Activated naive CD4-positive, alpha-beta T cell treated with Interleukin-2 at 50 U/mL for 16 hours (primary cell): ENCODE measurements around the gene SREBF1.

Source experiments
- DNase-seq: peaks from one replicate; pipeline ENCODE4 v3.0.0-alpha.2; 2020

The SREBF1 gene

DNA sequence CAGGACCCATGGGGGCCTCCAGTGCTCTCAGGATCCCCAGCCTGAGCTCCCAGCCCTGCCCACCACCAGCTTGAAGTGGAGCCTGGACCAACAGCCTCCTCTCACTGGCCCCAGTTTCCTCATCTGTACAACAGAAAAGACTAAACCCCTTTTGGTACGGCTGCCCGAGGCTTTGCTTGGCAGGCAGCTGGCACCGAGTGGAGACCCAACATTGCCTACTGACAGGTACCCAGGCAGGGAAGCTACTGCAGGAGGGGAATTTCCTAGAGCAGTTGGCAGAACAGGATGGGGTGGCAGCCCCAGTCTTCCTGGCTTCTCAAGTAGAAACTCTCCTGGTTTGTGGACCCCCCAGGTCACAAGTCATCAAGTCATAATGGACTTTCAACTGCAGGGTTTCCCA is 14.2 kb downstream of the SREBF1 start:
- DNase-seq, result no peak

DNA sequence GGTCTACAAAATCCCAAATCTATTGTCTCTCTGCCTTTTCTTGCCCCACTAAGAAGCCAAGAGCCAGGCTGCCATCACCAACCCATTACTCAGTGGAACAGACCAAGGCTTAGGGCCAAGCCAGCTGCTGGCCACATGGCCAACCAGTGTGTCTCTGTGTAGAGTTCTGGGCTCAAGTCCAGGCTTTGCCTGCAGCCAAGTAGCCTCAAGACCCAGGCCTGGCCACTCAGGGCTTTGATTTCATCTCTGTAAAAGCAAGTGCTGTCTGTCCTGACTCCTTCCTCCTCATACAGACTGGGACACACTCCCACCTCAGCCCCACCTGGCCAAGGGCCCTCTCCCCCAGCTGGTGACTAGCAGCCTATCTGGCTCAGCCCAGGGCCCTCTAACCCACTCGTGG is 14.6 kb downstream of the SREBF1 start:
- DNase-seq, result no peak

GRCh38 chr17:17820463-17821158 is 16.2 kb downstream of the SREBF1 start:
- no peak for DNase-seq

DNA sequence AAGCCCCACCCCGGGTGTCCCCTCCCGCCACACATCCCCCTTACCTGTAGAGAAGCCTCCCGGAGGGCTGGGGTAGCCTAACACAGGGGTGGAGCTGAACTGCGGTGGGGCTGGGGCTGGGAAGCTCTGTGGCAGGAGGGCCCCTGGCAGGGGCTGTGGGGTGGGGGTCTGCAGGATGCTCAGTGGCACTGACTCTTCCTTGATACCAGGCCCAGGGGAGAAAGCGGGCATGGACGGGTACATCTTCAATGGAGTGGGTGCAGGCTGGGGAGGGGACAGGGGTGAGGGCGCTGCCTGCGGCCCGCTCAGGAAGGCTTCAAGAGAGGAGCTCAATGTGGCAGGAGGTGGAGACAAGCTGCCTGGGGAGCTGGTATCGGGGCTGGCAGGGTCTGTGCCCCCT is 16.7 kb downstream of the SREBF1 start:
- no peak for DNase-seq

DNA sequence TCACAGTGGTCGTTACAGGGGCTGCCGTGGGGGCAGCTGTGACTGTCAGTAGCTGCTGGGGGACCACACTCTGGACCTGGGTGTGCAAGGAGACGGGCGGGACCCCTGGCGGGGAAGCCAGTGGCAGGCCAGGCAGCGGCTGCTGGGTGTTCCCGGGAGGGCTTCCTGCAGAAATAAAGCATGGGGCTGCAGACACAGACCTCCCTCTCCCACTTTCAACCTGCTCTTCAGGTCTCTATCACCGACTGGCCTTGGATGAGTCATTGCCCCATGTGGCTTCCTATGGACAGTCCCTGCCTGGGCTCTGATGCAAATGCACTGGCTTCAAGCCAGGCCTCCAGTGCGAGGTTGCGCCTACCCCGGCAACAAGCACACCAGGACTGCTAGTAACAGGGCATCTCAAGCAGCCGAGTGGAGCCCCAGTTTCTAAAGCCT is 17.2 kb downstream of the SREBF1 start:
- DNase-seq, result peak; percentile 75

- DNase-seq, result no peak
Measured at GRCh38 chr17:17819111-17819510, 17.7 kb downstream of the SREBF1 start.

DNA sequence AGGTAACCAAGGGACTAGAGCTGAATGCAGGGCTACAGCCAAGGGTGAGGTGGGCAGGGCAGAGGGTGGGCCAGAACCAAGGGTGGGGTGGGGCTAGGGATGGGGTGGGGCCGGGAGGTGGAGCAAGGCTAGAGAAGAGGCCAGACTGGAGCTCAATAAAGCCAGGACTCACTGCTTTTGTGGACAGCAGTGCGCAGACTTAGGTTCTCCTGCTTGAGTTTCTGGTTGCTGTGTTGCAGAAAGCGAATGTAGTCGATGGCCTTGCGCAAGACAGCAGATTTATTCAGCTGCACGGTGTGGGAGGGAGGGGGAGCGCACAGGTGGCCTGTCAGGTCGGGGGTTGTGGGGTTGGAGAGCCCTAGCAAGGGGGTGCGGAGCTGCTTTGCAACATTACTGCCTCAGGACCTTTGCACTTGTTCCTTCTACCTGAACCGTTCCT is 18.7 kb downstream of the SREBF1 start:
- no peak for DNase-seq

DNA sequence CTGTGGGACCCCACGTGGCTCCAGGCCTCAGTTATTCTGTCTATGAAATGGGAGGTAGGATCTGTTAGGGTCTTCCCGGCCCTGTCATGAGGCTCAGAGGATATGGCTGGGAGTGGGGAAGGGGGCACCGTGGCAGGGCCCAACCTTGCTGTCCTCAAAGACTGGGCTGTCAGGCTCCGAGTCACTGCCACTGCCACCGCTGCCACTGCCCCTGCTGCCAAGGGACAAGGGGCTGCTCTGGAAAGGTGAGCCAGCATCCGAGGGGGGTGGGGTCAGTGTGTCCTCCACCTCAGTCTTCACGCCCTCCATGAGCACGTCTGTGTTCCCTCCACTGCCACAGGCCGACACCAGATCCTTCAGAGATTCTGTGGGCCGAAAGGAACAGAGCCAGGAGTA is 19.2 kb downstream of the SREBF1 start:
- DNase-seq, result no peak

GRCh38 chr17:17816831-17817551 is 19.8 kb downstream of the SREBF1 start:
- DNase-seq, result no peak

DNA sequence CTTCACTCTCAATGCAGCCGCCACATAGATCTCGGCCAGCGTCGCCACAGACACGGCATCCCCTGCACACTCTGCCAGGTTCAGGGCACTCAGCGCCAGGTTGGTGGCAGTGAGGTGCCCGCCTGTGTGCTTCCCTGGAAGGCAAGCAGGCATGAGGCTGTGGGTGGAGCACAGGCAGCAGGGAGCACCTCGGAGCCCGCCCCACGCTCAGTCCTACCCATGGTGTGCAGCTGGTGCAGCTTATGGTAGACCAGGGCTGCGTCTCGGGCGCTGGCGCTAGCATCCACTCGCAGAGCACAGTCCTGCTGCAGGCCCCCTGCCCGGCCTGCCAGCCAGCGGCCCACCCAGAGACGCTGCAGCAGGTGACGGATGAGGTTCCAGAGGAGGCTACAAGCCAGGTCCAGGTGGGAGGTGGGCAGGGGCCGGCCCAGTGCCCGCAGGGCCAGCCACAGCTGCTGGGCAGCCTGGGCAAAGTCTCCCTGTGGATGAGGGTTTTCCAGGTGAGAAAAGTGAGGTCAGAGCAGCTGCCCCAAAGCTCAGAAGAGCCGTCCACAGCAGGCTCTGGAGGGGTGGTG is 20.5 kb downstream of the SREBF1 start:
- DNase-seq, result no peak

DNA sequence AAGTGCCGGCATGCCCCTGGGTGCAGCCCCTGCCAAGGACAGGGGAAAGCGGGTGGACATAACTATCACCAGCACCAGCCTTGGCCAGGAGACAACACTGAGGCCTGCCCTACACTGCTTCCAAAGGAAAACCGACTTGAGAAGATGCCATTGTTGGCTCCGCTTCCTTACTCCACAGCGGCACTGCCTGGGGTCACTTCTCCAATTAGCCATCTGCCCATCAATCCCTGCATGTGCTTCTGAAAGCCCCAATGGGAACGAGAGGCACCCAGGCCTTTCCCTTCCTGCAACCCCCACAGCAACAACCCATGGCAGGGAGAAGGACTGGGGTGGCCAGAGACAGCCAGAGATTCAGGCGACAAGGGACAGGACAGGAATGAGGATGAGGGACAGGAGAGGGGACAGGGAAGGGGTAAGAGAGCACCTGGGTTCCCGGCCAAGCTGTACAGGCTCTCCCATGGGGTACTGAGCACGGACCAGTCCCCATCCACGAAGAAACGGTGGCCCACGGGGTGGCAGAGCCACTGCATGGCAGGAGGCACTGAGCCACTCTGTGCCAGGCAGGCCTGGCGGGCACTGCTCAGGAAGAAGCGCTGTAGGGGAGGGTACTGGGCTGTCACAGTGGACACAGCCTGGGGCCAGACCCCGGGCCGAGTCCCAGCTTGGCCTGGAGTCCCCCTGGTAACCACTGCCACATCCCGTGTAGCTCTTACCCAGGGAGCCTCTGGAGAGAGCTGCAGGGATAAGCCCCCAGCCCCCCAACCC is 21.2 kb downstream of the SREBF1 start:
- DNase-seq, result no peak

DNA sequence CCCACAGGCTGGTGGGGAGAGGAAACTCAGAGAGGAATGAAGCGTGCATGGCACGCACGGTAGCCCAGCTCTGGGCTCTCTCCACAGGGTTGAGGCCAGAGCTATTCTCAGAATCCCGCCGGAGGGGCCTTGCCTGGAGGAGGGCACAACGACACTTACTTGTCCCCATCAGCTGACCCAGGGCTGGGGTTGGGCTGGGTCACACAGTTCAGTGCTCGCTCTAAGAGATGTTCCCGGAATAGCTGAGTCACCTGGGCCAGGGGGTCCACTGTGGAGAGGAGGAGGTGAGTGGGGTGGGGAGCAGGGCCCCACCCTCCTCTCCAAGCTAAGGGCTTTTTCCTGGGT is 21.8 kb downstream of the SREBF1 start:
- DNase-seq, result no peak

- no peak for DNase-seq
Measured at GRCh38 chr17:17814162-17815061, 22.4 kb downstream of the SREBF1 start.

GRCh38 chr17:17813725-17814095 is 23.1 kb downstream of the SREBF1 start:
- no peak for DNase-seq

DNA sequence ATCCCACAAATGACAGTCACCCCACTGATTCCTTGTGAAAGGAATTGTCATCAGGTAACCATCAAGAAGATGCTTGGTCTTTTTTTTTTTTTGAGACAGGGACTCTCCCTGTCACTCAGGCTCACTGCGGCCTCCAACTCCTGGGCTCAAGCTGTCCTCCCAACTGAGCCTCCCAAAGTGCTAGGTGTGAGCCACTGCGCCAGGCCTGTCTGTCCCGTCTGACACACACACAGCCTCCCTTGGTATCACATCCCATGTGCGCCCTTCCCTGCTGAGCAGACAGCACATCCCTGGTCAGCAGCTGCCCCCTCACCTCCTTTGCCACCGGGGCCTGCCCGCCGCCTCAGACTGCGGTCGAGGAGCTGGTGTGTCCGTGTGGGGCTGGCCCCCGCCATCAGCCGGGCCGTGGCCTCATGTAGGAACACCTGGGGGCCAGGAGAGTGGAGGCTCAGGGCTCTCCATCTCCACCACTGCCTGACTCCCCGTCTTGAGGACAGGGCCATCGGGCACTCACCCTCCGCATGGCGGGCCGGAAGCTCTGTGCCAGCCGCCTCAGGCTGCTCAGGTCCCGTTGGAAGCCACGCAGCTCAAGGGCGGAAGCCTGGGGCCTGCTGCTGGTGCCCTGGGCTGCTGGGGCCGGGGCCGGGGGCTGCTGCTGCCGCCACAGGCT is 23.6 kb downstream of the SREBF1 start:
- DNase-seq, result no peak

GRCh38 chr17:17812211-17813054 is 24.4 kb downstream of the SREBF1 start:
- DNase-seq, result peak; percentile 74

- no peak for DNase-seq
Measured at GRCh38 chr17:17811381-17812210, 25.2 kb downstream of the SREBF1 start.

DNA sequence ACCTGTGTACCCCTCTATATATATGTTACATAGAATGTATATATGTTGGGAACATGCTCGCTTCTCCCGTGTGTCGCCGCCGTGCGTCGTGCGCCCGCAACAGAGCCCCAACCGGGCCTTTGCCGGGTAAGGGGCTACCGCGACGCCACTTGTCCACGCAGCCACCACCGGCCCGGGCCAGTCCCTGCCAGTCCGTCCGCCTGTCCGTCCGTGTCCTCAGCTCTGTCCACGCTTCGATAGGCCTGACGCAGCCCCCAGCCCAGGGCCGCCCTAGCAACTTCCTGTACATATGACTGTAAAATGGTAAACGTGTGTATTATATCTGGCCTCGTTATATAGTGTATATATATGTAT is 25.9 kb downstream of the SREBF1 start:
- no peak for DNase-seq

GRCh38 chr17:17810084-17810894 is 26.5 kb downstream of the SREBF1 start:
- no peak for DNase-seq
